ENCODE results near the gene ATXN2.
"Not testable (repeated sequence)": the region's sequence is repeated elsewhere in the genome, so short reads cannot be mapped to it uniquely, and the experiment has no call there.

Gene ATXN2

GRCh38 chr12:111569363-111570083 lies 29.6 kb downstream of the ATXN2 start:
- no peak for DNase-seq

GRCh38 chr12:111560844-111561243 lies 38.3 kb downstream of the ATXN2 start:
- not testable (repeated sequence) for DNase-seq

- DNase-seq, result no peak
These were observed 41.1 kb downstream of the ATXN2 start for GRCh38 chr12:111558107-111558376.

DNA sequence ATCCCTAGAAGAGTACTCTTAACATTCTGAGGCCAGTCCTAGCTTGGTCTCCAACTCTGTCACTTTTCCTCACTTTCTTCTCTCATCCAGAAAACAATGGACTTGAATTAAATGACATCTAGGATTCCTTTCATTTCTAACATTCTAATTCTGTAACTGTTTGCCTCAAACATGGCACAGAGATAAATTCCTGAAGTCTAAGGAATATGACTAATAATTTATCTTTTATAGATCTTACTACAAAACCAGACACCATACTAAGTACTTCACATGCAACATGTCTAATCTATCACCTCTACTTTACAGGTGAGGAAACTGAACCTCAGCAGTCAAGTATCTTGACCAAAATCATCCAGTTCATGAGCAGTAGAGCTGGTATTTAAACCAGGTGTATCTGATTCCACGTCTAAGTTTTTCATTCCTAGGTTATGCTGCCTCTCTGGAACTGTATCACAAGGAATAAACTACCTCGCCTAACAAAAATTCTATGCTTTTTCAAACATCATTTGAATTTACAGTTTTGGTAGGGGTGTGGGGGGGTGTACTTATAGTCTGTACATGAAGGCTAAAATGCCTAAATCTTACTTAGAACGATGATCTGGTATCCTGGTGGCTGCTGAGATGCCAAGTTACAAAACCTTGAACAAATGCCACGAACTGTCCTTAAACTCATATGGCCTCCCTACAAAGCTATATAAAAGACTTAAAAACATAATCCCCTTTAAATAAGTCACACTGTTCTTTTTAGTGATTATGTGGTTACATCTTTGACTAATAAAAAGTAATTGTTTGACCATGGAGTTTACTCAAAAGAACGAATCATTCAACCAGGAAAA lies 41.6 kb downstream of the ATXN2 start:
- no peak for DNase-seq

GRCh38 chr12:111556676-111557075 lies 42.4 kb downstream of the ATXN2 start:
- no peak for DNase-seq

GRCh38 chr12:111555313-111555712 lies 43.8 kb downstream of the ATXN2 start:
- DNase-seq, result not testable (repeated sequence)

GRCh38 chr12:111546758-111547383 lies 52.2 kb downstream of the ATXN2 start:
- no peak for DNase-seq

DNA sequence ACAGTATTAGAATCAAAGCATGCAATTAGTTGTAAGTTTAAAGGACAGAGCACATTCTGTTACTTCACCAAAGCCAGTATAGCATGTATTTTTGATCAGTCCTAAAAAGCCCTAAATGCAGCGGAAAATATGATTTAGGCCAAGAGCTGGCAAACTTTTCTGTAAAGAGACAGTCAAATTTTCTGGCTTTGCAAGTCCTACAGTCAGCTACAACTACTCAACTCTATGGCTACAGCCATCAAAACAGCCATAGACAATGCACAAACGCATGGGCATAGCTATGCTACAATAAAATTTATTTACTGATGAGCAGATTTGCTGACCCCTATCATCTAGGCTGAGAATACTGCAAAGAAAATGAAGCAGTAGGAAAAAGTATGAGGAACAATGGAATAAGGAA lies 52.9 kb downstream of the ATXN2 start:
- DNase-seq, result no peak

- no peak for DNase-seq
These were observed 55.1 kb downstream of the ATXN2 start for GRCh38 chr12:111544032-111544431.

DNA sequence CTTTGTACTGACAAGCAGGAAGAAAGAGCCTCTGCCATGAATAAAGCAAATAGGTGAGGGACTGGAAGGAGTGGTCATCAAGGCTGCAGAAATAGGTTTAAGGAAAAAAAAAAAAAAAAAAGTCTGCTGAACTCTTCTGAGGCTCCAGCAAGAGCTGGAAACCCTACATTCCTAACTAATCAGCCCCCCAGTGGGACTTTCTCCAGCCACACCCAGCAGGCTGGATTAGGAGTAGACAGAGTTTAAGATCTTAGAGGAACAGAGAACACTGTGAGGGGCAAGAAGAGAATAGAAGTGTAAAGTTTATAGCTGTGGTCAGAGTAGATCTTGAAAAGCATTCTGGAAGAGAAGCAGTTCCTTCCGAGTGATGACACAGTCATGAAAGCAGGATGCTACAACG lies 66.4 kb downstream of the ATXN2 start:
- no peak for DNase-seq

DNA sequence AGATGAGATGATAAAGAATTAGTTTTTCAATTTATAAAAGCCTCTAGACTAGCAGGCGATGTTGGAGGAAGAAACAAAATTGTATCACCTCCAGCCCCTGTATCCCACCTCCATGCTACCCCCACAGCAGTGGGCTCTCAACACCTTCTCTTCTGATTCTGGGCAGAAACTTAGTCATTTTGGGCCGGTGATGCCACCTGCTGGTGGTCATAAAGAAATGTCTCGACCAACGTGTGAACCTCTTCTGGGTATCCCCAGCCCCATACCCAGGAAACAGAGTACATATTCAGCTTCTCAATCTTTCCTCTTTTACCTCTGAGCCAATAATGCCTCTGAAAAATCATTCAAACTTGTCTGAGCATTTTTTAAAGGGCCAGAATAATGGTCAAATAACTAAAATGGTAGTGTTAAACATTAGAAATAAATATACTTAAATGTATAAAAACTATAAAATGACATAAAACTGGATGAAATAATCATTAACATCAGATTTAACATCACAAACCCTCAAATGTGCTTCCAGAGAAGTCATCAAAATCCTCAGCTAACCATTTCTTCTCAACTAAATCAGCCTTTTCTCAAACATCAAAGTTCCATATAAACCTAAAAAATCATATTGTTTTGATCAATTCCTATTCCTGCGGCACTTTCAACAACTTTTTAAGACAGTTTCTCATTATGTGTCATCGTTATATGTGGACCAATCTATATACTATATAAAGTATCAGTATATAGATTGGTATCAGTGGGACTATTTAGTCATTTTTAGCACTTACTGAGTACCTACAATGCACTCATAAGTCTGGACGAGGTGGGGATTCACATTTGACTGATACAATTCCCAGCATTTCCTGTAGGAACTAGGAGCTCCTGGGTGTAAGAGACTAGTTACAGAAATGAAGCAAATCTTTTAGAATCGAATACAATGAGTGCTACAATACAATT lies 69.4 kb downstream of the ATXN2 start:
- DNase-seq, result peak; percentile 17

GRCh38 chr12:111523587-111524167 lies 75.4 kb downstream of the ATXN2 start:
- DNase-seq, result no peak

DNA sequence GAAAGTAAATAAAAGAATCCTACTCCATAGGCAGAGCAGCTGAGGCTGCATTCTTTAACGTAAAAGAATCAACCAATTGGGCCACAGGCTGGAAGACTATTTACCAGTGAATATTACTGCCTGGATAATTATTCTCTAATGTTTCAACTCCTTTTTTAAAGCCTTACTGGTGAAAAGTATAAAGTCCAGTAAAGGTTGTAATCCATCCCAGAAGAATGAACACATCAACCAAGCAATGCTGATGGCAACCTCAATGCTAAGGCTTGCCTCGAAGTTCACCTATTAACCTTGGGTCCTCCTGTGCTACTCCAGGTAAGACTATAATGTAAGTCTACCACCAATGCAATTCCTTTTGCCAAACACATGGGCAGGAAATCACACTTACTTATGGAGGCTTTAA lies 77.3 kb downstream of the ATXN2 start:
- no peak for DNase-seq

DNA sequence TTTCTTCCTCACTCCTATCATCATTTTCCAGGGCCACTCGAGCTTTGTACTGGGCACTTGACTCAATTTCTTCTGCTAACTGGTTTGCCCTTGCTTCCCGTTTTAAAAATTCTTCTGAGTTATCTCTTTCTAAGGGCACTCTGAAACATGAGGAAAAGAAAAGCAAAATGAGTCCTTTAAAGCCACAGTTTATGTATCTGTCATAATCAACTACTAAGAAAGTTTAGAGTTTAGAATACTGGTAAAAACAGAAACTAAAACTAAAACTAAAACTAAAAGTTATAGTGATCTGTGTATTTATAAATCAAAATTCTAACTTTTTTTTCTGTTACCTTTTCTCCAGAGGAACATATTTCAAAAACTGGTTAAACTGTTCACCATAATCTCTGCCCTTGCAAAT lies 79.2 kb downstream of the ATXN2 start:
- DNase-seq, result no peak

DNA sequence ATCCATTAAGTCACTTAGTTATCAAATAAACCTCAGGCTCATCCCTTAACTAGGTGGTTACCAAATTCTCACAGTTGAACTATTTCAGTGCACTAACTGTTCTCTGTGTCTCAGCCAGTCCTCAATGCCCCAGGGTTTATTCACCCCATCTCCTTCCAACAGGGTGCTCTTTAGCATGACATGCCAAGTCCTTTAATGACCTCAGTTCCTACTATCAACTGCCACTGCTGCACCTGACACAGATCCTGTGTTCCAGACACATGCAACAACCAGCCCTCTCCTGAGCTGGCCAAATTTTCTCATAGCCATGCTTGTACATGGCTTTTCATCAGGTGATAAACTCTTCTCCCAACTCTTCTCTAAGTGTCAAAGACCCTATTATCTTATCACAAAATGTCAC lies 80.0 kb downstream of the ATXN2 start:
- no peak for DNase-seq

GRCh38 chr12:111507719-111508118 lies 91.4 kb downstream of the ATXN2 start:
- DNase-seq, result not testable (repeated sequence)

- not testable (repeated sequence) for DNase-seq
These were observed 91.9 kb downstream of the ATXN2 start for GRCh38 chr12:111507258-111507657.

- no peak for DNase-seq
These were observed 92.9 kb downstream of the ATXN2 start for GRCh38 chr12:111506260-111506659.

- no peak for DNase-seq
These were observed 93.5 kb downstream of the ATXN2 start for GRCh38 chr12:111505601-111506036.

DNA sequence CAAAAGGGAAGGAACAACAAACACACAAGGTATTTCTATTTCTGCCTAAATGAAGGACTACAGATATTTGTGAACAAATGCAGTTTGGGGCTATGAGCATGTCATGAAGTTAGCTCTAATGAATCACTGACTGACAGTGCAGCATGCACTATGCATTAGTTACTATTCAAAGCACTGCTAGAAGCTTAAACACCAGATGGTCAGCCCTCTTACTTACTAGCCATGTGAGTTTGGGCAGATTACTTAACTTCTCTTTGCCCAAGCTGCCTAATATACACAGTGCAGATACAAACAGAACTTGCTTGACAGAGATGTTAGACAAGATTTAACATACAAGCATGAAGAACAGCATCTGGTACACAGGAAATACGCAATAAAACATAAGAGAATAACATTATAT lies 96.0 kb downstream of the ATXN2 start:
- DNase-seq, result no peak

GRCh38 chr12:111494676-111495075 lies 104.4 kb downstream of the ATXN2 start:
- no peak for DNase-seq

DNA sequence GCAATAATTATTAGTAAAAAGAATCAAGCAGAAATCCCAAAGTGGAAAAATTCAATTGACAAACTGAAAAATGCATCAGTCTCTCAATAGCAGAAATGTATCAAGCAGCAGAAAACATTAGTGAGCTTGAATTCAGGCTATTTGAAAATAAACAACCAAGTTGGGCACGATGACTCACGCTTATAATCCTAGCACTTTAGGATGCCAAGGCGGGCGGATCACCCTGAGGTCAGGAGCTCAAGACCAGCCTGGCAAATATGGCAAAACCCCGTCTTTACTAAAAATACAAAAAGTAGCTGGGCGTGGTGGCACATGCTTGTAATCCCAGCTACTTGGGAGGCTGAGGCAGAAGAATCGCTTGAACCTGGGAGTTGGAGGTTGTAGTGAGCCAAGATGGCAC lies 106.1 kb downstream of the ATXN2 start:
- DNase-seq, result not testable (repeated sequence)

All from effector CD8-positive, alpha-beta T cell (primary cell).